HFF-Myc (cell line): ENCODE results near the gene MTMR11.

Experiments used
- DNase-seq: peaks from one replicate; pipeline ENCODE4 v3.0.0-alpha.2; 2011; ENCODE audit warnings: low read depth; ENCODE audit errors: extremely low read depth
- H3K4me3 ChIP-seq: replicated peaks from 2 replicates; pipeline ENCODE4 v1.5.1; 2011; ENCODE audit warnings: low read depth, mild to moderate bottlenecking, control low read depth, low read length
- CTCF ChIP-seq: IDR thresholded peaks from 2 replicates; pipeline ENCODE4 v1.5.1; 2012; ENCODE audit warnings: mild to moderate bottlenecking, low read depth, low read length, control low read depth; ENCODE audit errors: missing control alignments

The MTMR11 gene

GRCh38 chr1:149879556-149879955 is 57.1 kb downstream of the MTMR11 start:
- DNase-seq, result no peak
- H3K4me3 ChIP-seq, result no peak overlapping the region
- no peak for TF ChIP-seq CTCF
